ENCODE data around the gene AGPAT1.

Gene AGPAT1

DNA sequence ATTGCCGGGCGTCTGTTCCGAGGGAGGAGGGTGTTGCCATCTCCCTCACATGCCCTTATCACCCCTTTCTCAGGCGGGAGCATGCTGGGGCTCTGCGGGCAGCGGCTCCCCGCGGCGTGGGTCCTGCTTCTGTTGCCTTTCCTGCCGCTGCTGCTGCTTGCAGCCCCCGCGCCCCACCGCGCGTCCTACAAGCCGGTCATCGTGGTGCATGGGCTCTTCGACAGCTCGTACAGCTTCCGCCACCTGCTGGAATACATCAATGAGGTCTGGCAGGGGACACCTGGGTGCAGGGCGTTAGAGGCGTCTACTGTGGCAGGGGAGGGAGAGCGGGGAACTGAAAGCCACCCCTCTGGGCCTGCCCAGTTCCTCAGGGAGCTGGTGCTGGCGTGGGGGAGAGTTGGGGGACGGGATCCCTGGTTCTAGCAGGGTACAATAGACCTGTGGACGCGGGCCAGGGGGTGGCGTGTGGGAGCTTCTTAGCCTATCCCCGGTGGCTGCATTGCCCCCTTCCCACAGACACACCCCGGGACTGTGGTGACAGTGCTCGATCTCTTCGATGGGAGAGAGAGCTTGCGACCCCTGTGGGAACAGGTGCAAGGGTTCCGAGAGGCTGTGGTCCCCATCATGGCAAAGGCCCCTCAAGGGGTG lies 21.2 kb downstream of the AGPAT1 start:
- peak overlapping the region; percentile 77 for H3K4me3 ChIP-seq (ENCODE audit: low read depth, low read length)
- DNase-seq (ENCODE audit: low read depth): peak; percentile 42
- TF ChIP-seq, protein P1, sequence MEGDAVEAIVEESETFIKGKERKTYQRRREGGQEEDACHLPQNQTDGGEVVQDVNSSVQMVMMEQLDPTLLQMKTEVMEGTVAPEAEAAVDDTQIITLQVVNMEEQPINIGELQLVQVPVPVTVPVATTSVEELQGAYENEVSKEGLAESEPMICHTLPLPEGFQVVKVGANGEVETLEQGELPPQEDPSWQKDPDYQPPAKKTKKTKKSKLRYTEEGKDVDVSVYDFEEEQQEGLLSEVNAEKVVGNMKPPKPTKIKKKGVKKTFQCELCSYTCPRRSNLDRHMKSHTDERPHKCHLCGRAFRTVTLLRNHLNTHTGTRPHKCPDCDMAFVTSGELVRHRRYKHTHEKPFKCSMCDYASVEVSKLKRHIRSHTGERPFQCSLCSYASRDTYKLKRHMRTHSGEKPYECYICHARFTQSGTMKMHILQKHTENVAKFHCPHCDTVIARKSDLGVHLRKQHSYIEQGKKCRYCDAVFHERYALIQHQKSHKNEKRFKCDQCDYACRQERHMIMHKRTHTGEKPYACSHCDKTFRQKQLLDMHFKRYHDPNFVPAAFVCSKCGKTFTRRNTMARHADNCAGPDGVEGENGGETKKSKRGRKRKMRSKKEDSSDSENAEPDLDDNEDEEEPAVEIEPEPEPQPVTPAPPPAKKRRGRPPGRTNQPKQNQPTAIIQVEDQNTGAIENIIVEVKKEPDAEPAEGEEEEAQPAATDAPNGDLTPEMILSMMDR (IDR thresholded peaks at IDR 0.05; ENCODE audit: control insufficient read depth, extremely low read depth, insufficient read depth): peak; percentile 80

DNA sequence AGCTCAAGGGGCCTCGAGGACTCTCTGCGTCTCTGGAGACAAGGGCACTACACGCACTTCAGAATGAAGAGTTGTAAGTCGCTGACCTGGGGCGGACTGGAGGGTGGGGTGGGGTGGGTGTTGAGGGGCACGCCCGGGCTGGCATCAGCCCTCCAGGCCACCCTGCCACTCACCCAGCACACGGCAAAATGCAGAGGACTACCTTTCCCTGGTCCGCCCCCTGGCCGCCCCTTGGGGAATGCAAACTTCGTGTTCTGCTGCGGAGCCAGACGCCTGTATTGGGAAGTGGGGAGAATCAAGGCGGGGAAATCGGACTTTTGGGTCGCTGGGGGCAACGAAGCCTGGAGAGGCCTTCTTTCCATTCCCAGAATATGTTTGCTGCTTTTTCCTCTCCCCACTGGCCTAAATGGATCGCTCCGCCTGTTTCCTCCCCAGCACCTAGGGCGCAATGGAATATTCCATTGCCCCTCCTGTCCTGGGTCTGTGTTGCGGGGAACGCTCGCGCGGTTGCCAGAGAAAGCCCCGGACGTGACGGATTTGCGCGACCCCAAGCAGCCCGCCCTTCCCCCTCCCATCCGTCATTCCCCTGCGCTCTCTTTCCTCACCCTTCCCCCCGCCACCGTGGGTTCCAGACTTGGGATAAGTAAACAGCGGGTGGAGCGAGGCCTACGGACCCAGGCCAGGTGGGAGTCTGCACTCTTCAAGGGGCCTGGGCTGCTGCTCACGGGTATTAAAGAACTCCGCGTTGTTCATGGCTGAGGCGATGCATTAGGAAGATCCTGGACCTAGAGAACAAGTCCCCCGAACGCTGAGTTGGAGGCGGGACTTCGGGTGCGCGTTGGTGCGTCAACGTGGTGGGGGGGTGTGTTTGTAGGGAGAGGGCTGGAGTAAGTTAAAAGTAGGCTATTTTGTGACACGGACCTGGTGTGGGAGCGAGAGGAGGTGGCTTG lies 22.0 kb downstream of the AGPAT1 start, which contains the start of gene PPT2:
TSS of gene PPT2 (plus strand) at position 578 of the 950 bp plus-strand sequence. CDS start 454 bp downstream, outside the sequence.
- no peak for DNase-seq (ENCODE audit: low read depth)
- peak within 1 kb of the TSS; percentile 77 for H3K4me3 ChIP-seq (ENCODE audit: low read depth, low read length)
- TF ChIP-seq, protein P1 (IDR thresholded peaks at IDR 0.05; ENCODE audit: control insufficient read depth, extremely low read depth, insufficient read depth): no peak

DNA sequence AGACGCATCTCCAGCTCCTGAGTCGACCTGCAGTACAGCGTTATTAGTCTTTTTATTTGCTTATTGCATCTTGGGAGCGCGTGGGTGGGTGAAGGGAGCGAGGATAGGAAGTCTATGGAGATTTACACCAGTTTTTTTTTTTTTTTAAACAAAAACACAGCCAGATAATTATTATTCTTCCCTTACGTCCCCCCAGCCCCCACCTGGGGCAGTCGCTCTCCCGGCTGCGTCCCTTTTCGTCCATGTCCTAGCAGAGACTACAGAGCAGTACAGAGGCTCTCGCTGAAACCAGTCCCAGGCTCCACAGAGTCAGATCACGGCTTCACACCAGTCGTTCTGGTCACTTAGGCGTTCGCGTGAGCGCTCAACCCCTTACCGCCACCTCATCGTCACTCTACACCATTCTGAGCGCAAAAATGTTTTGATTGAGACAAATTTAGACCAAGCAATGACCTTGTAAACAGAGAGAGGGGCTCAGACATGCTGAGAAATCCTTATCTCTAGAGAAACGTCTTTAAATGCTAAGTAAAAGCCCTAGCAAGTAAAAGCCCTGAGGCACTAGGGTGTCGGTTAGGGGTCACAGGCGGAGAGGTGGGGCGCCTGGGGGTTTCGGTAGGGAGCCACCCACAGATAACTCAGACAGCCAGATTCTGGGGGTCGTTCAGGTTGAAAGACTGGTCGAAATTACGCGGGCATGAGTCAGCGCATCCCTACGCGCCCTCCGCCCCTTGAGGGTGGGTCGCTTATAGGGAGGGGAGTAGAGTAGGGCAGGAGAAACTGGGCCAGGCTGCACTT lies 22.9 kb downstream of the AGPAT1 start:
- peak overlapping the region; percentile 77 for H3K4me3 ChIP-seq (ENCODE audit: low read depth, low read length)
- TF ChIP-seq, protein P1 (IDR thresholded peaks at IDR 0.05; ENCODE audit: control insufficient read depth, extremely low read depth, insufficient read depth): no peak
- no peak for DNase-seq (ENCODE audit: low read depth)

DNA sequence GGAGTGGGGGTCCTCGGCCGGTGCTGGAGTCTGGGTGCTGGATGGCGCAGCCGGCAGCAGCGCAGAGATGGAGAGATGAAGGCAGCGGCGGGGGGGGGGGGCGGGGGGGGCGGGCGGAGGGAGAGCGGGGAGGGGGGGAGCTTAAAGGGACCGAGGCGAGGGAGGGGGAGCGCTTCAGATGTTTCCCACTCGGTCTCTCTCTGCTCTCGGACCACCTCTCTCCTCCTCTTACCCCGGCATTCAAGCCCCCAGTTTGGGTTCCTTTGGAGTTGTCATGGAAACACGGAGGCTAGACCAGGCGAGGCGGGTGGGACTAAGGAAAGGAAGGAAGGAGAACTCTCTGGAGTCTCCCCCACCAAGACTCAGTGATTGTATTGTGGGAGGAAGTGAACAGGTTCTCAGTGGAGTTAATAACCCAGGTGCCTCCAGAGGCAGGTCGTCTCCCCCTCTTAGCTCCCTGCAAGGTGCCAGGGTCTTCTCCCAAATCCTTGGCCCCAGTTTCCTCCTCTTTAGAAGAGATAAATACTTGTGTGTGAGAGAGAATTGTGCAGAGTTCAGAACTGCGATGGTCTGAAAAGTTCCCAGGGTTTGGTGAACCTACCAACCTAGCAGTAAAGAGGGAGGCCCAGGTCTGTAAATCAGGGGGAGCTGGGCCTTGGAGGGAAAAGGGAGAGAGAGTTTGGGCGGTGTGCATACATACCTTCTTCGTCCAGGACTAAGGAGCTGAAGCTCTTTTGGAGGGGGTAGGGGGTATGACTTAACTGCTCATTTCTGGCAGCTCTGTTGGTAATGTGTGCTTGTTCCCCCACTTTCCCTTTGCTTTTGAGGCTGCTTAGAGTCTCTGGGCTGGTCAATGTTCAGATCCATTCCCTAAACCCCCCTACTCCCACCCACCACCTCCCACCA lies 23.8 kb downstream of the AGPAT1 start, which contains the start of gene PRRT1:
TSS of gene PRRT1 (minus strand) at position 77 of the 906 bp plus-strand sequence. CDS start 112 bp downstream, outside the sequence.
- no peak within 1 kb of the TSS for H3K4me3 ChIP-seq (ENCODE audit: low read depth, low read length)
- no peak for DNase-seq (ENCODE audit: low read depth)
- TF ChIP-seq, protein P1 (IDR thresholded peaks at IDR 0.05; ENCODE audit: control insufficient read depth, extremely low read depth, insufficient read depth): no peak

DNA sequence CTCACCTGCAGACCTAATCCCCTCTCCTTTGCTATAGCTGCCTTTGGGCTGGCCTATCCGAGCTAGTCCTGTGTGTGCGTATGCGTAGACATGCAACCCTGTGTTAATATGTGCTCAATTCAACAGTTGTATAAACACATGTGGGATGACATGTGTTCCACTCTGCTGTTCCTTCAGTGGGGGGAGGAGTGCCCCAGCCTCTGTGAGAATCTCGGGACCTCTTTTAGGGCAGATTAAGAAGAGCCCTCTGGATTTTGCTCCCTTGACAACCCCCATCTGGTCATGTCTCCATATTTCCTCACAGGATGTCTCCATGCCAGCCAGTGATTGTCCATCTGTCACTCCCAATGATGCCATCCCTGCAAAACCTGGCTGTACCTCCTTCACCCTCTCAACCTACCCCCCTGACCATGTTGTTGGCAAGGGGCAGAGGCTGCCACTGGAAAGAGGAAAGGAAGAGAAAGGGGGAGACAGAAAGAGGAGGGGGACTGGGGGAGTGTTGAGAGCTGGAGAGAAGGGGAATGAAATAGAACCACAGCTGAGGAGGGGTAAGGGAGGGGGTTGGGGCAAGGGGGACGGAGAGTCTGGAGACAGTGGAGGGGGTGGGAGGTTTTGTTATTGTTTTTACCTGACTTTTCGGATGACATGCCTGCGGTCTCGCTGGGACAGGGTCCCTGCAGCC lies 24.6 kb downstream of the AGPAT1 start:
- DNase-seq (ENCODE audit: low read depth): no peak
- no peak overlapping the region for H3K4me3 ChIP-seq (ENCODE audit: low read depth, low read length)
- TF ChIP-seq, protein P1 (IDR thresholded peaks at IDR 0.05; ENCODE audit: control insufficient read depth, extremely low read depth, insufficient read depth): no peak
